Smooth muscle cell (in vitro differentiated cells): ENCODE measurements around the gene CPEB3. TPM values are rescaled to one million over a fixed set of nuclear protein-coding genes. Genes with fewer than 3 reads are reported as not detected.

Experiments
- DNase-seq: peaks from one replicate; lab custom pipeline; 2025; ENCODE audit not compliant: unreplicated experiment; lab: John Stamatoyannopoulos, UW
- H2AFZ ChIP-seq: fragments of 200-600 bp; sonication (generic); 2 replicates; pipeline ENCODE4 v1.6.0; 2016; ENCODE audit warnings: antibody characterized with exemption, low read depth, mild to moderate bottlenecking
- H3F3A ChIP-seq: fragments of 200-600 bp; sonication (generic); 2 replicates; pipeline ENCODE4 v1.6.0; 2017; ENCODE audit warnings: antibody characterized with exemption, low read depth
- H3K27ac ChIP-seq: fragments of 200-600 bp; sonication (generic); 2 replicates; pipeline ENCODE4 v1.5.1; 2016; ENCODE audit warnings: low read depth, mild to moderate bottlenecking
- H3K27me3 ChIP-seq: fragments of 200-600 bp; sonication (generic); 2 replicates; pipeline ENCODE4 v1.6.1; 2016; ENCODE audit warnings: low read depth, mild to moderate bottlenecking
- H3K36me3 ChIP-seq: fragments of 200-600 bp; sonication (generic); 2 replicates; pipeline ENCODE4 v1.5.1; 2016; ENCODE audit warnings: low read depth
- H3K4me1 ChIP-seq: fragments of 200-600 bp; sonication (generic); 2 replicates; pipeline ENCODE4 v1.5.1; 2016; ENCODE audit warnings: low read depth
- H3K4me2 ChIP-seq: fragments of 200-600 bp; sonication (generic); 2 replicates; pipeline ENCODE4 v1.6.0; 2016; ENCODE audit warnings: mild to moderate bottlenecking
- H3K4me3 ChIP-seq: fragments of 200-600 bp; sonication (generic); 2 replicates; pipeline ENCODE4 v1.5.1; 2016; ENCODE audit warnings: mild to moderate bottlenecking
- H3K79me2 ChIP-seq: fragments of 200-600 bp; sonication (generic); 2 replicates; pipeline ENCODE4 v1.6.0; 2016; ENCODE audit warnings: low read depth, mild to moderate bottlenecking
- H3K9ac ChIP-seq: fragments of 200-600 bp; sonication (generic); 2 replicates; pipeline ENCODE4 v1.6.0; 2016; ENCODE audit warnings: low read depth
- H3K9me3 ChIP-seq: fragments of 200-600 bp; sonication (generic); replicated peaks from 2 replicates; pipeline ENCODE4 v1.5.1; 2016; ENCODE audit warnings: low read depth
- H4K20me1 ChIP-seq: fragments of 200-600 bp; sonication (generic); 2 replicates; pipeline ENCODE4 v1.6.0; 2016; ENCODE audit warnings: low read depth
- CTCF ChIP-seq: fragments of 200-600 bp; sonication (generic); IDR thresholded peaks from 2 replicates; pipeline ENCODE4 v1.5.1; 2017; ENCODE audit warnings: borderline replicate concordance, mild to moderate bottlenecking, antibody characterized with exemption; ENCODE audit not compliant: insufficient read depth, poor library complexity, severe bottlenecking
- WGBS: methylation state at CpG from one replicate; pipeline ENCODE4 v1.1.7; 2016; ENCODE audit warnings: low lambda C conversion rate; 5-methylcytosine and 5-hydroxymethylcytosine counted together
- polyA plus RNA-seq: library from polyadenylated mRNA; unstranded; fragments of >200 nt; fragmentation: Nextera tagmentation; extraction: Ambion mirVana; gene quantifications from 2 replicates; pipeline ENCODE4 v1.2.1, GENCODE V29; 2016
- total RNA-seq: library from RNA; depleted of rRNA; stranded (reverse); fragments of >200 nt; gene quantifications from 2 replicates; pipeline ENCODE4 v1.2.3, GENCODE V29; 2014

CPEB3 gene
- total and polyA plus RNA-seq, 2 experiments from 2014 or later: 0.67 to 1.1 TPM

- H4K20me1 ChIP-seq: peaks cover 14% of the 10 kb centered on the region
- H3K79me2 ChIP-seq: no peaks in the 10 kb centered on the region
- no peak for TF ChIP-seq CTCF
- no peaks in the 10 kb centered on the region for H3K27me3 ChIP-seq
- H3K36me3 ChIP-seq: no peaks in the 10 kb centered on the region
- no peak for DNase-seq
- H3K9ac ChIP-seq: no peak overlapping the region
- no peaks in the 10 kb centered on the region for H3K9me3 ChIP-seq
- peaks cover 5% of the 10 kb centered on the region for H3K4me1 ChIP-seq
- H3F3A ChIP-seq: peaks cover 7% of the 10 kb centered on the region
- no peak overlapping the region for H2AFZ ChIP-seq
- H3K4me3 ChIP-seq: no peak overlapping the region
- no peak overlapping the region for H3K27ac ChIP-seq
- no peak overlapping the region for H3K4me2 ChIP-seq
Measured at GRCh38 chr10:92111336-92111939, 179.4 kb downstream of the CPEB3 start.

- H3K4me2 ChIP-seq: peak overlapping the region; percentile 34
- no peaks in the 10 kb centered on the region for H3K27me3 ChIP-seq
- H4K20me1 ChIP-seq: peaks cover 14% of the 10 kb centered on the region
- H3K4me3 ChIP-seq: no peak overlapping the region
- H3K9me3 ChIP-seq: no peaks in the 10 kb centered on the region
- no peaks in the 10 kb centered on the region for H3K36me3 ChIP-seq
- WGBS: 70% methylated on average over 6 of the region's 6 CpGs
- peaks cover 5% of the 10 kb centered on the region for H3K4me1 ChIP-seq
- TF ChIP-seq CTCF: no peak
- no peak overlapping the region for H3K9ac ChIP-seq
- H2AFZ ChIP-seq: no peak overlapping the region
- H3F3A ChIP-seq: peaks cover 7% of the 10 kb centered on the region
- no peak for DNase-seq
- no peaks in the 10 kb centered on the region for H3K79me2 ChIP-seq
- H3K27ac ChIP-seq: peak overlapping the region; percentile 1
Measured at GRCh38 chr10:92110039-92110794, 180.7 kb downstream of the CPEB3 start.

- Histone ChIP-seq H2AFZ (no peak overlapping the region), H3K9ac (no peak overlapping the region), H3F3A (peaks cover 7% of the 10 kb centered on the region), H3K36me3 (no peaks in the 10 kb centered on the region), H3K4me3 (no peak overlapping the region), H3K9me3 (no peaks in the 10 kb centered on the region), H3K27ac (no peak overlapping the region), H3K27me3 (no peaks in the 10 kb centered on the region), H3K4me2 (no peak overlapping the region), H4K20me1 (peaks cover 14% of the 10 kb centered on the region), H3K79me2 (no peaks in the 10 kb centered on the region), H3K4me1 (peaks cover 5% of the 10 kb centered on the region)
- DNase-seq: no peak
- WGBS: 94% methylated on average over 2 of the region's 2 CpGs
- no peak for TF ChIP-seq CTCF
Measured at GRCh38 chr10:92108747-92109146, 182.1 kb downstream of the CPEB3 start.

- H3K4me1 ChIP-seq: peaks cover 5% of the 10 kb centered on the region
- H2AFZ ChIP-seq: no peak overlapping the region
- H3K9ac ChIP-seq: no peak overlapping the region
- no peak overlapping the region for H3K4me2 ChIP-seq
- no peak for TF ChIP-seq CTCF
- no peaks in the 10 kb centered on the region for H3K36me3 ChIP-seq
- H3K9me3 ChIP-seq: no peaks in the 10 kb centered on the region
- H3K27ac ChIP-seq: no peak overlapping the region
- H3K4me3 ChIP-seq: no peak overlapping the region
- no peak for DNase-seq
- peaks cover 7% of the 10 kb centered on the region for H3F3A ChIP-seq
- no peaks in the 10 kb centered on the region for H3K27me3 ChIP-seq
- peaks cover 14% of the 10 kb centered on the region for H4K20me1 ChIP-seq
- H3K79me2 ChIP-seq: no peaks in the 10 kb centered on the region
Measured at GRCh38 chr10:92108120-92108519, 182.8 kb downstream of the CPEB3 start.
